GM12878 (cell line): ENCODE data around the gene BIRC6. TPM values are rescaled to one million over a fixed set of nuclear protein-coding genes. Genes with fewer than 3 reads are reported as not detected.

Experiments used
- ATAC-seq: fragments of 200-7000 bp; cut with Tn5 transposase; 3 replicates; pipeline ENCODE4 v1.9.1; 2020; ENCODE audit warnings: mild to moderate bottlenecking, moderate library complexity
- BruUV-seq: library from RNA; stranded (reverse); fragments of 400-500 nt; replicated peaks from 2 replicates; lab custom pipeline; 2021; lab: Mats Ljungman, UMichigan
- CTCF ChIA-PET: fragments of 300-600 bp; sonication (Branson Sonifier 250); formaldehyde crosslinking; extraction: SDS; loops from one replicate; lab custom pipeline; 2021; ENCODE audit warnings: inconsistent platforms; lab: Yijun Ruan, JAX
- POLR2A ChIA-PET: fragments of 350-600 bp; formaldehyde crosslinking; extraction: SDS; loops from one replicate; lab custom pipeline; 2021; ENCODE audit warnings: inconsistent platforms; lab: Charles Lee
- RAD21 ChIA-PET: fragments of 300-600 bp; sonication (Branson Sonifier 250); formaldehyde crosslinking; loops from one replicate; lab custom pipeline; 2023; ENCODE audit warnings: antibody characterized with exemption; ENCODE audit not compliant: unreplicated experiment; lab: Charles Lee
- SMC1A ChIA-PET: fragments of 300-600 bp; sonication (Branson Sonifier 250); formaldehyde crosslinking; loops from one replicate; lab custom pipeline; 2023; ENCODE audit not compliant: unreplicated experiment, uncharacterized antibody; lab: Charles Lee
- DNase-seq: peaks from one replicate; pipeline ENCODE4 v3.0.0-alpha.2; 2011; ENCODE audit warnings: low read depth, low spot score
- FAIRE-seq: peaks from 3 replicates; lab custom pipeline; 2011; peaks lifted over from hg19 to GRCh38; lab: Jason Lieb, UNC
- H2AFZ ChIP-seq: 2 replicates; pipeline ENCODE4 v1.6.0; 2011; ENCODE audit warnings: low read depth, low read length, control low read depth; ENCODE audit not compliant: control insufficient read depth
- H3K27ac ChIP-seq: 2 replicates; pipeline ENCODE4 v1.5.1; 2011; ENCODE audit warnings: control low read depth; ENCODE audit not compliant: control insufficient read depth, insufficient read depth
- H3K27me3 ChIP-seq, 2 experiments: replicated peaks in 1 of 2; 2 replicates each; pipeline versions ENCODE4 v1.6.0 to v1.6.1; 2011; ENCODE audit warnings: low read length in 1 of 2; ENCODE audit not compliant: control insufficient read depth in 2 of 2, insufficient read depth in 2 of 2
- H3K36me3 ChIP-seq, 2 experiments: 2 replicates each; pipeline ENCODE4 v1.5.1; 2011; ENCODE audit warnings: low read length in 1 of 2; ENCODE audit not compliant: control insufficient read depth in 2 of 2, insufficient read depth in 2 of 2
- H3K4me1 ChIP-seq: 2 replicates; pipeline ENCODE4 v1.6.1; 2011; ENCODE audit warnings: mild to moderate bottlenecking, low read length, moderate library complexity, mixed read lengths; ENCODE audit not compliant: control insufficient read depth, insufficient read depth
- H3K4me2 ChIP-seq: 2 replicates; pipeline ENCODE4 v1.6.0; 2011; ENCODE audit warnings: control low read depth; ENCODE audit not compliant: control insufficient read depth, insufficient read depth
- H3K4me3 ChIP-seq: fragments of 200-600 bp; sonication (generic); 2 replicates; pipeline ENCODE4 v1.5.1; 2016
- H3K79me2 ChIP-seq: 2 replicates; pipeline ENCODE4 v1.6.0; 2011; ENCODE audit warnings: low read length; ENCODE audit not compliant: control insufficient read depth, insufficient read depth
- H3K9ac ChIP-seq: 2 replicates; pipeline ENCODE4 v1.8.0; 2011; ENCODE audit warnings: low read length, control low read depth, mixed read lengths; ENCODE audit not compliant: control insufficient read depth, insufficient read depth
- H3K9me3 ChIP-seq: replicated peaks from 3 replicates; pipeline ENCODE4 v1.5.1; 2011; ENCODE audit warnings: mild to moderate bottlenecking, low read length; ENCODE audit not compliant: control insufficient read depth, insufficient read depth
- H4K20me1 ChIP-seq: 2 replicates; pipeline ENCODE4 v1.6.0; 2011; ENCODE audit not compliant: control insufficient read depth, insufficient read depth
- PAX8 ChIP-seq: fragments of 450-650 bp; IDR thresholded peaks from 2 replicates; pipeline ENCODE4 v1.6.1; 2017; ENCODE audit warnings: mild to moderate bottlenecking, moderate library complexity
- SPI1 ChIP-seq: IDR thresholded peaks from 2 replicates; pipeline ENCODE4 v1.6.1; 2011; ENCODE audit warnings: low read depth, mild to moderate bottlenecking, low read length, moderate library complexity, borderline replicate concordance; ENCODE audit not compliant: insufficient read depth
- WGBS: methylation state at CpG from one replicate; pipeline ENCODE4 v1.1.6; 2016; ENCODE audit warnings: low lambda C conversion rate; ENCODE audit not compliant: insufficient replicate concordance, insufficient coverage; ENCODE audit errors: missing lambda C conversion rate; 5-methylcytosine and 5-hydroxymethylcytosine counted together
- in situ Hi-C: fragments of 300-500 bp; cut with MboI; formaldehyde crosslinking; loops from 9 replicates; pipeline ENCODE4 v1.14.3; 2018; ENCODE audit warnings: mixed read lengths
- intact Hi-C: fragments of 100-400 bp; cut with micrococcal nuclease; formaldehyde crosslinking; loops from one replicate; pipeline ENCODE4 v1.14.2; 2022; ENCODE audit not compliant: unreplicated experiment
- polyA plus RNA-seq, 11 experiments: library from polyadenylated mRNA; depleted of rRNA in 4 of 11; unstranded in 6 of 11; stranded (reverse) in 5 of 11; fragments of >200 nt; fragmentation: Nextera tagmentation in 4 of 11; fragmentation: Illumina TruSeq in 1 of 11; extraction: Ambion mirVana in 4 of 11; extraction: Trizol in 1 of 11; gene quantifications; 1 replicate in 1 of 11; 2 replicates in 10 of 11; pipeline versions ENCODE4 v1.2.1 to v1.2.3, GENCODE V29; 2011 to 2016; ENCODE audit warnings: inconsistent platforms in 2 of 11, missing spikeins in 2 of 11, low read depth in 1 of 11
- total RNA-seq, 4 experiments: library from RNA; depleted of rRNA in 3 of 4; stranded (reverse); fragments of >200 nt in 3 of 4; fragmentation: Illumina TruSeq in 1 of 4; extraction: Trizol in 1 of 4; gene quantifications; 2 replicates each; pipeline versions ENCODE4 v1.2.1 to v1.2.3, GENCODE V29; 2013 to 2021
- TF ChIP-seq, protein P1 (sequence below): IDR thresholded peaks from 2 replicates; pipeline ENCODE4 v1.6.1; 2012; ENCODE audit warnings: low read depth, low read length, improper control_type of control experiment
- TF ChIP-seq, protein P2 (sequence below): fragments of 450-650 bp; formaldehyde crosslinking; IDR thresholded peaks from 2 replicates; pipeline ENCODE4 v1.4.0; 2020; ENCODE audit warnings: mild to moderate bottlenecking, moderate library complexity
- TF ChIP-seq, protein P3 (sequence below): IDR thresholded peaks from 2 replicates; pipeline ENCODE4 v1.6.1; 2012; ENCODE audit warnings: improper control_type of control experiment, low read depth, low read length; ENCODE audit not compliant: insufficient replicate concordance
- TF ChIP-seq, protein P4 (sequence below): fragments of 450-650 bp; IDR thresholded peaks from 2 replicates; pipeline ENCODE4 v1.6.1; 2016; ENCODE audit warnings: mild to moderate bottlenecking

The BIRC6 gene
- total and polyA plus RNA-seq, 10 of the 15 experiments (the other 5 are each of a cell fraction or from before 2014, with no cell fraction given) = 18.8 to 118 (median 55.0) TPM

DNA sequence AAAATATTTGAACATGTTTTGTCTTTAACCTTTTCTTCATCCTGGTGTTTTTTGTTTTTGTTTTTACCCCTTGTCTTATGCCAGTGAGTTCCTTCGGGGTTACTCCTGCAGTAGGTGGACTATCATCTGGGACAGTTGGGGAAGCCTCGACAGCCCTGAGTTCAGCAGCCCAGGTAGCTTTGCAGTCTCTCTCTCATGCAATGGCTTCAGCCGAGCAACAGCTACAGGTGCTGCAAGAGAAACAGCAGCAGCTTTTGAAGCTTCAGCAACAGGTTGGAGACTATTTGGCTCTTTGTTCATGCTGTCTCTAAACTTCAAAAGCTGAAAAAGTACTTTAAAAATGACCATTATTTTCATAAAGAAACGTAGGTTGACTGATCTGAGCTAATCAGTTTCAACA lies 106.3 kb downstream of the BIRC6 start (continued):
- TF ChIP-seq, protein P1, sequence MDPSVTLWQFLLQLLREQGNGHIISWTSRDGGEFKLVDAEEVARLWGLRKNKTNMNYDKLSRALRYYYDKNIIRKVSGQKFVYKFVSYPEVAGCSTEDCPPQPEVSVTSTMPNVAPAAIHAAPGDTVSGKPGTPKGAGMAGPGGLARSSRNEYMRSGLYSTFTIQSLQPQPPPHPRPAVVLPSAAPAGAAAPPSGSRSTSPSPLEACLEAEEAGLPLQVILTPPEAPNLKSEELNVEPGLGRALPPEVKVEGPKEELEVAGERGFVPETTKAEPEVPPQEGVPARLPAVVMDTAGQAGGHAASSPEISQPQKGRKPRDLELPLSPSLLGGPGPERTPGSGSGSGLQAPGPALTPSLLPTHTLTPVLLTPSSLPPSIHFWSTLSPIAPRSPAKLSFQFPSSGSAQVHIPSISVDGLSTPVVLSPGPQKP = no peak
- TF ChIP-seq PAX8 = no peak

DNA sequence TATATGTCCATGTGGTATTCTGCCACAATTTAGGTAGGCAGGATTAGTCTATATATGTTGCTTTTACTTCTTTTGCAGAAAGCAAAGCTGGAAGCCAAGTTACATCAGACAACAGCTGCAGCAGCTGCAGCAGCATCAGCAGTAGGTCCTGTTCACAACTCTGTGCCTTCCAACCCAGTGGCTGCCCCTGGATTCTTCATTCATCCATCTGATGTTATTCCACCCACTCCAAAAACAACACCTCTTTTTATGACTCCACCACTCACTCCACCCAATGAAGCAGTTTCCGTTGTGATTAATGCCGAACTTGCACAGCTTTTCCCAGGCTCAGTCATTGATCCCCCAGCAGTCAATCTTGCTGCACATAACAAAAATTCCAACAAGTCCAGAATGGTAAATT lies 107.6 kb downstream of the BIRC6 start:
- 94% methylated on average over 2 of the region's 2 CpGs for WGBS
- no peak overlapping the region for H3K4me3 ChIP-seq
- H3K4me2 ChIP-seq = no peak overlapping the region
- H3K9ac ChIP-seq = no peak overlapping the region
- H2AFZ ChIP-seq = no peak overlapping the region
- peaks cover 5 to 17% of the 10 kb centered on the region in 2 experiments for H3K36me3 ChIP-seq
- H3K27me3 ChIP-seq = no peaks in the 10 kb centered on the region
- no TSS peak for BruUV-seq
- ATAC-seq = no peak
- POLR2A ChIA-PET = no interaction called here
- no peak for DNase-seq
- H3K27ac ChIP-seq = no peak overlapping the region
- intact Hi-C loops = no loop called here
- no peaks in the 10 kb centered on the region for H3K4me1 ChIP-seq
- H3K9me3 ChIP-seq = no peaks in the 10 kb centered on the region
- no peak for FAIRE-seq
- SMC1A ChIA-PET = no interaction called here
- in situ Hi-C loops = no loop called here
- CTCF ChIA-PET = interaction anchor here (0.5 kb wide), 1 partner anchor 118 kb away, joined by 4 read pairs; no protein-coding TSS in a partner anchor
- RAD21 ChIA-PET = no interaction called here
- H4K20me1 ChIP-seq = no peaks in the 10 kb centered on the region
- H3K79me2 ChIP-seq = no peaks in the 10 kb centered on the region; the same call in none of the 2 replicates
- TF ChIP-seq, protein P2, sequence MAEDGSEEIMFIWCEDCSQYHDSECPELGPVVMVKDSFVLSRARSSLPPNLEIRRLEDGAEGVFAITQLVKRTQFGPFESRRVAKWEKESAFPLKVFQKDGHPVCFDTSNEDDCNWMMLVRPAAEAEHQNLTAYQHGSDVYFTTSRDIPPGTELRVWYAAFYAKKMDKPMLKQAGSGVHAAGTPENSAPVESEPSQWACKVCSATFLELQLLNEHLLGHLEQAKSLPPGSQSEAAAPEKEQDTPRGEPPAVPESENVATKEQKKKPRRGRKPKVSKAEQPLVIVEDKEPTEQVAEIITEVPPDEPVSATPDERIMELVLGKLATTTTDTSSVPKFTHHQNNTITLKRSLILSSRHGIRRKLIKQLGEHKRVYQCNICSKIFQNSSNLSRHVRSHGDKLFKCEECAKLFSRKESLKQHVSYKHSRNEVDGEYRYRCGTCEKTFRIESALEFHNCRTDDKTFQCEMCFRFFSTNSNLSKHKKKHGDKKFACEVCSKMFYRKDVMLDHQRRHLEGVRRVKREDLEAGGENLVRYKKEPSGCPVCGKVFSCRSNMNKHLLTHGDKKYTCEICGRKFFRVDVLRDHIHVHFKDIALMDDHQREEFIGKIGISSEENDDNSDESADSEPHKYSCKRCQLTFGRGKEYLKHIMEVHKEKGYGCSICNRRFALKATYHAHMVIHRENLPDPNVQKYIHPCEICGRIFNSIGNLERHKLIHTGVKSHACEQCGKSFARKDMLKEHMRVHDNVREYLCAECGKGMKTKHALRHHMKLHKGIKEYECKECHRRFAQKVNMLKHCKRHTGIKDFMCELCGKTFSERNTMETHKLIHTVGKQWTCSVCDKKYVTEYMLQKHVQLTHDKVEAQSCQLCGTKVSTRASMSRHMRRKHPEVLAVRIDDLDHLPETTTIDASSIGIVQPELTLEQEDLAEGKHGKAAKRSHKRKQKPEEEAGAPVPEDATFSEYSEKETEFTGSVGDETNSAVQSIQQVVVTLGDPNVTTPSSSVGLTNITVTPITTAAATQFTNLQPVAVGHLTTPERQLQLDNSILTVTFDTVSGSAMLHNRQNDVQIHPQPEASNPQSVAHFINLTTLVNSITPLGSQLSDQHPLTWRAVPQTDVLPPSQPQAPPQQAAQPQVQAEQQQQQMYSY (CRISPR knock-in tag) = no peak
- no peak for TF ChIP-seq SPI1
- TF ChIP-seq, protein P3, sequence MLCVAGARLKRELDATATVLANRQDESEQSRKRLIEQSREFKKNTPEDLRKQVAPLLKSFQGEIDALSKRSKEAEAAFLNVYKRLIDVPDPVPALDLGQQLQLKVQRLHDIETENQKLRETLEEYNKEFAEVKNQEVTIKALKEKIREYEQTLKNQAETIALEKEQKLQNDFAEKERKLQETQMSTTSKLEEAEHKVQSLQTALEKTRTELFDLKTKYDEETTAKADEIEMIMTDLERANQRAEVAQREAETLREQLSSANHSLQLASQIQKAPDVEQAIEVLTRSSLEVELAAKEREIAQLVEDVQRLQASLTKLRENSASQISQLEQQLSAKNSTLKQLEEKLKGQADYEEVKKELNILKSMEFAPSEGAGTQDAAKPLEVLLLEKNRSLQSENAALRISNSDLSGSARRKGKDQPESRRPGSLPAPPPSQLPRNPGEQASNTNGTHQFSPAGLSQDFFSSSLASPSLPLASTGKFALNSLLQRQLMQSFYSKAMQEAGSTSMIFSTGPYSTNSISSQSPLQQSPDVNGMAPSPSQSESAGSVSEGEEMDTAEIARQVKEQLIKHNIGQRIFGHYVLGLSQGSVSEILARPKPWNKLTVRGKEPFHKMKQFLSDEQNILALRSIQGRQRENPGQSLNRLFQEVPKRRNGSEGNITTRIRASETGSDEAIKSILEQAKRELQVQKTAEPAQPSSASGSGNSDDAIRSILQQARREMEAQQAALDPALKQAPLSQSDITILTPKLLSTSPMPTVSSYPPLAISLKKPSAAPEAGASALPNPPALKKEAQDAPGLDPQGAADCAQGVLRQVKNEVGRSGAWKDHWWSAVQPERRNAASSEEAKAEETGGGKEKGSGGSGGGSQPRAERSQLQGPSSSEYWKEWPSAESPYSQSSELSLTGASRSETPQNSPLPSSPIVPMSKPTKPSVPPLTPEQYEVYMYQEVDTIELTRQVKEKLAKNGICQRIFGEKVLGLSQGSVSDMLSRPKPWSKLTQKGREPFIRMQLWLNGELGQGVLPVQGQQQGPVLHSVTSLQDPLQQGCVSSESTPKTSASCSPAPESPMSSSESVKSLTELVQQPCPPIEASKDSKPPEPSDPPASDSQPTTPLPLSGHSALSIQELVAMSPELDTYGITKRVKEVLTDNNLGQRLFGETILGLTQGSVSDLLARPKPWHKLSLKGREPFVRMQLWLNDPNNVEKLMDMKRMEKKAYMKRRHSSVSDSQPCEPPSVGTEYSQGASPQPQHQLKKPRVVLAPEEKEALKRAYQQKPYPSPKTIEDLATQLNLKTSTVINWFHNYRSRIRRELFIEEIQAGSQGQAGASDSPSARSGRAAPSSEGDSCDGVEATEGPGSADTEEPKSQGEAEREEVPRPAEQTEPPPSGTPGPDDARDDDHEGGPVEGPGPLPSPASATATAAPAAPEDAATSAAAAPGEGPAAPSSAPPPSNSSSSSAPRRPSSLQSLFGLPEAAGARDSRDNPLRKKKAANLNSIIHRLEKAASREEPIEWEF = no peak
- TF ChIP-seq, protein P4, sequence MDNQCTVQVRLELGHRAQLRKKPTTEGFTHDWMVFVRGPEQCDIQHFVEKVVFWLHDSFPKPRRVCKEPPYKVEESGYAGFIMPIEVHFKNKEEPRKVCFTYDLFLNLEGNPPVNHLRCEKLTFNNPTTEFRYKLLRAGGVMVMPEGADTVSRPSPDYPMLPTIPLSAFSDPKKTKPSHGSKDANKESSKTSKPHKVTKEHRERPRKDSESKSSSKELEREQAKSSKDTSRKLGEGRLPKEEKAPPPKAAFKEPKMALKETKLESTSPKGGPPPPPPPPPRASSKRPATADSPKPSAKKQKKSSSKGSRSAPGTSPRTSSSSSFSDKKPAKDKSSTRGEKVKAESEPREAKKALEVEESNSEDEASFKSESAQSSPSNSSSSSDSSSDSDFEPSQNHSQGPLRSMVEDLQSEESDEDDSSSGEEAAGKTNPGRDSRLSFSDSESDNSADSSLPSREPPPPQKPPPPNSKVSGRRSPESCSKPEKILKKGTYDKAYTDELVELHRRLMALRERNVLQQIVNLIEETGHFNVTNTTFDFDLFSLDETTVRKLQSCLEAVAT = no peak
